Caco-2 (cell line): ENCODE results near the gene MMP10. TPM values are rescaled to one million over a fixed set of nuclear protein-coding genes. Genes with fewer than 3 reads are reported as not detected.

Experiments
- BruUV-seq: library from RNA; stranded (reverse); fragments of 400-500 nt; replicated peaks from 2 replicates; lab custom pipeline; 2021; lab: Mats Ljungman, UMichigan
- CTCF ChIA-PET: fragments of 300-600 bp; sonication (Branson Sonifier 250); formaldehyde crosslinking; loops from one replicate; lab custom pipeline; 2022; ENCODE audit warnings: antibody characterized with exemption; lab: Charles Lee
- POLR2A ChIA-PET: fragments of 300-600 bp; sonication (Branson Sonifier 250); formaldehyde crosslinking; loops from one replicate; lab custom pipeline; 2022; ENCODE audit warnings: antibody characterized with exemption; lab: Charles Lee
- DNase-seq, 2 experiments: peaks; one replicate each; pipeline versions ENCODE4 v3.0.0 to v3.0.0-alpha.2; 2020 to 2022
- H3K27me3 ChIP-seq: replicated peaks from 2 replicates; pipeline ENCODE4 v1.6.0; 2011; ENCODE audit warnings: low read length; ENCODE audit not compliant: control insufficient read depth, insufficient read depth
- H3K36me3 ChIP-seq: 2 replicates; pipeline ENCODE4 v1.5.1; 2011; ENCODE audit warnings: low read length; ENCODE audit not compliant: control insufficient read depth, insufficient read depth
- H3K4me1 ChIP-seq: fragments of 250-450 bp; sonication (Bioruptor Pico); 2 replicates; pipeline ENCODE4 v1.5.1; 2020; ENCODE audit warnings: mild to moderate bottlenecking
- H3K4me3 ChIP-seq: 2 replicates; pipeline ENCODE4 v1.5.1; 2011; ENCODE audit warnings: low read depth, mild to moderate bottlenecking, control low read depth, low read length
- H3K9me3 ChIP-seq: fragments of 250-450 bp; sonication (Bioruptor Pico); 2 replicates; pipeline ENCODE4 v1.5.1; 2020; ENCODE audit warnings: mild to moderate bottlenecking, moderate library complexity
- H3K27ac Mint-ChIP-seq: one replicate; pipeline ENCODE4 v1.8.0; 2022; ENCODE audit warnings: mixed read lengths; ENCODE audit not compliant: unreplicated experiment
- H3K27me3 Mint-ChIP-seq: one replicate; pipeline ENCODE4 v1.8.0; 2022; ENCODE audit warnings: mixed read lengths; ENCODE audit not compliant: insufficient read depth, unreplicated experiment
- H3K36me3 Mint-ChIP-seq: one replicate; pipeline ENCODE4 v1.8.0; 2022; ENCODE audit warnings: mild to moderate bottlenecking, mixed read lengths; ENCODE audit not compliant: insufficient read depth, unreplicated experiment
- H3K4me1 Mint-ChIP-seq: one replicate; pipeline ENCODE4 v1.8.0; 2022; ENCODE audit warnings: low read depth, mixed read lengths; ENCODE audit not compliant: unreplicated experiment
- H3K4me3 Mint-ChIP-seq: one replicate; pipeline ENCODE4 v1.8.0; 2022; ENCODE audit warnings: mild to moderate bottlenecking, moderate library complexity, mixed read lengths; ENCODE audit not compliant: unreplicated experiment
- H3K9me3 Mint-ChIP-seq: one replicate; pipeline ENCODE4 v1.8.0; 2022; ENCODE audit warnings: mixed read lengths; ENCODE audit not compliant: unreplicated experiment
- intact Hi-C: fragments of 100-400 bp; cut with micrococcal nuclease; formaldehyde crosslinking; loops from one replicate; pipeline ENCODE4 v1.10.0; 2022; ENCODE audit not compliant: unreplicated experiment
- total RNA-seq: library from RNA; stranded (reverse); gene quantifications from 2 replicates; pipeline ENCODE4 v1.2.3, GENCODE V29; 2022
- TF ChIP-seq, protein P1 (sequence below), 2 experiments: fragments of 200-600 bp in 1 of 2; IDR thresholded peaks; 1 replicate in 1 of 2; 2 replicates in 1 of 2; pipeline versions ENCODE4 v1.5.1 to v1.8.0; 2011 to 2022; ENCODE audit warnings: antibody characterized with exemption in 1 of 2, control low read depth in 1 of 2, inconsistent platforms in 1 of 2, low read depth in 1 of 2, low read length in 1 of 2, mild to moderate bottlenecking in 1 of 2, moderate library complexity in 1 of 2; ENCODE audit not compliant: insufficient read depth in 1 of 2, severe bottlenecking in 1 of 2, unreplicated experiment in 1 of 2

The MMP10 gene
- total RNA-seq, 1 experiment from 2014 or later = 0.16 TPM

DNA sequence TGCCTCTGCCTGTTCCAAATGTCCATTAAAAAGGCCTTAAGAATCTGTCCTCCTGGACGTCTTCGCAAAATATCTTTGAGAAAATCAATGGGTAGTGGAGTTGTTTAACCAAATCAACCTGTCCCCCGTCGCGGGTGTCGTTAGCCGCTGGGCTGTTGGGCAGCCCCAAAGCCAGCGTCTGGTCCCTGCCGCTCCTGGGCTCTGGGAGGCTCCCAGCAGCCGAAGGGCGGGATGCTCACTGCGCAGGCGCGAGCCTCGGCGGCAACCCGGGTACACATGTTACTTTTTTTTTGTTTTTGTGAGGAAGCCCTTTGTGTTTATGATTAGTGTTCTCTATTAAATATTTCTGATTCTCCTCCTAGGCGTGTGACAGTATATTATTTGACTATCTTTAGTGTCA is 12.6 kb downstream of the MMP10 start:
- BruUV-seq = no TSS peak
- Histone ChIP-seq H3K36me3 (peaks cover 2% of the 10 kb centered on the region; the same call in 1 of the 2 replicates), H3K27me3 (no peaks in the 10 kb centered on the region), H3K4me3 (no peak overlapping the region), H3K9me3 (no peaks in the 10 kb centered on the region), H3K4me1 (peaks cover 36% of the 10 kb centered on the region)
- no peak overlapping the region for H3K4me3 Mint-ChIP-seq
- ChIA-PET CTCF (no interaction called here), POLR2A (no interaction called here)
- DNase-seq = no peak
- H3K9me3 Mint-ChIP-seq = peaks cover 12% of the 10 kb centered on the region
- H3K4me1 Mint-ChIP-seq = peaks cover 36% of the 10 kb centered on the region
- TF ChIP-seq, protein P1, sequence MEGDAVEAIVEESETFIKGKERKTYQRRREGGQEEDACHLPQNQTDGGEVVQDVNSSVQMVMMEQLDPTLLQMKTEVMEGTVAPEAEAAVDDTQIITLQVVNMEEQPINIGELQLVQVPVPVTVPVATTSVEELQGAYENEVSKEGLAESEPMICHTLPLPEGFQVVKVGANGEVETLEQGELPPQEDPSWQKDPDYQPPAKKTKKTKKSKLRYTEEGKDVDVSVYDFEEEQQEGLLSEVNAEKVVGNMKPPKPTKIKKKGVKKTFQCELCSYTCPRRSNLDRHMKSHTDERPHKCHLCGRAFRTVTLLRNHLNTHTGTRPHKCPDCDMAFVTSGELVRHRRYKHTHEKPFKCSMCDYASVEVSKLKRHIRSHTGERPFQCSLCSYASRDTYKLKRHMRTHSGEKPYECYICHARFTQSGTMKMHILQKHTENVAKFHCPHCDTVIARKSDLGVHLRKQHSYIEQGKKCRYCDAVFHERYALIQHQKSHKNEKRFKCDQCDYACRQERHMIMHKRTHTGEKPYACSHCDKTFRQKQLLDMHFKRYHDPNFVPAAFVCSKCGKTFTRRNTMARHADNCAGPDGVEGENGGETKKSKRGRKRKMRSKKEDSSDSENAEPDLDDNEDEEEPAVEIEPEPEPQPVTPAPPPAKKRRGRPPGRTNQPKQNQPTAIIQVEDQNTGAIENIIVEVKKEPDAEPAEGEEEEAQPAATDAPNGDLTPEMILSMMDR (IDR thresholded peaks at IDR 0.05; ENCODE audit: insufficient read depth in 1 of 2, low read depth in 1 of 2, low read length in 1 of 2, severe bottlenecking in 1 of 2, unreplicated experiment in 1 of 2) = no peak
- peaks cover 25% of the 10 kb centered on the region for H3K36me3 Mint-ChIP-seq
- intact Hi-C loops = no loop called here
- no peaks in the 10 kb centered on the region for H3K27me3 Mint-ChIP-seq
- H3K27ac Mint-ChIP-seq = no peak overlapping the region

DNA sequence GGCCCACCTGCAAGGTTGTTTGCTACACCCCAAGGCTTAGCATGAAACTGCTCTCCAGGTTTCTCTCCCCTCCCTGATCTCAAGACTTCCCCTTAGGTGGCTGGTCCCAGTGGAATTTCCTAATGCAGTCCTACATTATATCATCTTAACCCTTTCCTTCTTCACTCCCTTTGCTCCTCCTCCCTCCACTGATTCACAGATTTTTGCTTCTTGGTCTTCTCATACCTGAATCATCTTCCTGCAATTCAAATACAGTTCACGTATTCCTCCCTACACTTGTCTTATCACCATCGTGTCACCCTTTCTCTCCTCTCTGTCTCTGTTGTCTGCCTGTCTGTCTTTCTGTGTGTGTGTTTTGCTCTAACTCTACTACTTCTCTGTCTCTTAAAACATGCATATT is 17.0 kb downstream of the MMP10 start:
- TF ChIP-seq, protein P1 (IDR thresholded peaks at IDR 0.05; ENCODE audit: insufficient read depth in 1 of 2, low read depth in 1 of 2, low read length in 1 of 2, severe bottlenecking in 1 of 2, unreplicated experiment in 1 of 2) = no peak
- peaks cover 64% of the 10 kb centered on the region for H3K4me1 ChIP-seq
- H3K4me1 Mint-ChIP-seq = peaks cover 53% of the 10 kb centered on the region
- peaks cover 22% of the 10 kb centered on the region for H3K36me3 Mint-ChIP-seq
- CTCF ChIA-PET = no interaction called here
- POLR2A ChIA-PET = no interaction called here
- intact Hi-C loops = no loop called here
- no peaks in the 10 kb centered on the region for H3K27me3 Mint-ChIP-seq
- peaks cover 2% of the 10 kb centered on the region; the same call in 1 of the 2 replicates for H3K36me3 ChIP-seq
- peak overlapping the region; percentile 73 for H3K4me3 Mint-ChIP-seq
- H3K9me3 ChIP-seq = no peaks in the 10 kb centered on the region
- no peaks in the 10 kb centered on the region for H3K9me3 Mint-ChIP-seq
- H3K4me3 ChIP-seq = no peak overlapping the region
- DNase-seq = no peak
- H3K27me3 ChIP-seq = no peaks in the 10 kb centered on the region
- H3K27ac Mint-ChIP-seq = peak overlapping the region; percentile 78
- BruUV-seq = no TSS peak

DNA sequence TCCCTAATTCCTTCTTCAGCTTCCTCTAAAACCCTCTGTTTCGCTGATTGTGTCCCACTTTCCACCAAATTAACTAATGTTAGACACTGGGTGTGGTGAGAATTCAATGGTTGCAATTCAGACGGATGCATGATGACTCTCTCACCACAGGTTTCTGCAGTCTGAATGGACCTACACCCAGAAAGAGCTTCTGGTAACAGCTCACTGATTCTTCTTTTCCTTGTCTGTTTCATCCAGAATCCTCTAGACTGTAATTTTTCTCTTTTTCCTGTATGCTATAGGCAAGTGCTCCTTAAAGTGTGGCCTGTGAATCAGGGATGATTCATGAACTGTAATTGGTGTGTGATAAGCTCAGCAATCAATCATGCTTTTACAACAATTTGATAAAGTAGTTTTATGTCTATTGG is 18.1 kb downstream of the MMP10 start:
- DNase-seq = no peak
- Mint-ChIP-seq H3K27me3 (no peaks in the 10 kb centered on the region), H3K4me1 (peaks cover 62% of the 10 kb centered on the region), H3K4me3 (peak overlapping the region; percentile 73), H3K36me3 (peaks cover 12% of the 10 kb centered on the region), H3K9me3 (peaks cover 3% of the 10 kb centered on the region), H3K27ac (peak overlapping the region; percentile 78)
- no peaks in the 10 kb centered on the region for H3K27me3 ChIP-seq
- H3K9me3 ChIP-seq = no peaks in the 10 kb centered on the region
- H3K4me1 ChIP-seq = peaks cover 72% of the 10 kb centered on the region
- ChIA-PET CTCF (no interaction called here), POLR2A (no interaction called here)
- no peak overlapping the region for H3K4me3 ChIP-seq
- TF ChIP-seq, protein P1 (IDR thresholded peaks at IDR 0.05; ENCODE audit: insufficient read depth in 1 of 2, low read depth in 1 of 2, low read length in 1 of 2, severe bottlenecking in 1 of 2, unreplicated experiment in 1 of 2) = no peak
- intact Hi-C loops = no loop called here
- H3K36me3 ChIP-seq = peaks cover 2% of the 10 kb centered on the region; the same call in 1 of the 2 replicates
- no TSS peak for BruUV-seq
